Prostate gland (tissue), 1 donor: ENCODE measurements around the gene ALPK3.

Experiments
- POLR2A ChIP-seq: fragments of 450-650 bp; IDR thresholded peaks from one replicate; pipeline ENCODE4 v1.6.1; 2016; ENCODE audit warnings: antibody characterized with exemption, mild to moderate bottlenecking
- POLR2AphosphoS5 ChIP-seq: sonication (generic); formaldehyde crosslinking; IDR thresholded peaks from one replicate; pipeline ENCODE4 v1.6.1; 2017; ENCODE audit warnings: antibody characterized with exemption

GRCh38 chr15:84879088-84879780 is 62.1 kb downstream of the ALPK3 start:
- no peak for TF ChIP-seq POLR2A
- TF ChIP-seq POLR2AphosphoS5, result no peak
